ENCODE results near the gene GPATCH8. TPM values are rescaled to one million over a fixed set of nuclear protein-coding genes. Genes with fewer than 3 reads are reported as not detected.

GPATCH8 gene
- total RNA-seq, 1 donor from 2014 or later = 39.0 TPM

DNA sequence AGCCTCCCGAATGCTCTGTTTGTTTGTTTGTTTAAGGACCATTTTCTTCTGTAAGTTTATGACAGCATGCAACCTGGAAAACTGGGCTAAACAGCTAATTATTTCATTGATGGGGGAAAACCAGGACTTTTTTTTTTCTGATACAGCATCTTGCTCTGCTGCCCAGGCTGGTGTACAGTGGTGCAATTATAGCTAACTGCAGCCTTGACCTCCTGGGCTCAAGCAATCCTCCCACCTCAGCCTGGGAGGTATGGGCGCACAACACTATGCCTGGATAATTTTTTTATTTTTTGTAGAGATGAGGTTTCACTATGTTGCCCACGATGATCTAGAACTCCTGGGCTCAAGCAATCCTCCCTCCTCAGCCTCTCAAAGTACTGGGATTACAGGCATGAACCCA lies 37.3 kb downstream of the GPATCH8 start:
- TF ChIP-seq POLR2AphosphoS5 (IDR thresholded peaks at IDR 0.05; ENCODE audit: insufficient read depth in 1 of 2, low read depth in 1 of 2) = no peak
- TF ChIP-seq POLR2A (IDR thresholded peaks at IDR 0.05) = no peak
- TF ChIP-seq, protein P1, sequence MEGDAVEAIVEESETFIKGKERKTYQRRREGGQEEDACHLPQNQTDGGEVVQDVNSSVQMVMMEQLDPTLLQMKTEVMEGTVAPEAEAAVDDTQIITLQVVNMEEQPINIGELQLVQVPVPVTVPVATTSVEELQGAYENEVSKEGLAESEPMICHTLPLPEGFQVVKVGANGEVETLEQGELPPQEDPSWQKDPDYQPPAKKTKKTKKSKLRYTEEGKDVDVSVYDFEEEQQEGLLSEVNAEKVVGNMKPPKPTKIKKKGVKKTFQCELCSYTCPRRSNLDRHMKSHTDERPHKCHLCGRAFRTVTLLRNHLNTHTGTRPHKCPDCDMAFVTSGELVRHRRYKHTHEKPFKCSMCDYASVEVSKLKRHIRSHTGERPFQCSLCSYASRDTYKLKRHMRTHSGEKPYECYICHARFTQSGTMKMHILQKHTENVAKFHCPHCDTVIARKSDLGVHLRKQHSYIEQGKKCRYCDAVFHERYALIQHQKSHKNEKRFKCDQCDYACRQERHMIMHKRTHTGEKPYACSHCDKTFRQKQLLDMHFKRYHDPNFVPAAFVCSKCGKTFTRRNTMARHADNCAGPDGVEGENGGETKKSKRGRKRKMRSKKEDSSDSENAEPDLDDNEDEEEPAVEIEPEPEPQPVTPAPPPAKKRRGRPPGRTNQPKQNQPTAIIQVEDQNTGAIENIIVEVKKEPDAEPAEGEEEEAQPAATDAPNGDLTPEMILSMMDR (IDR thresholded peaks at IDR 0.05) = no peak
- H3K36me3 ChIP-seq = peaks cover 0 to 4% of the 10 kb centered on the region in 2 donors
- no peak overlapping the region for H3K27ac ChIP-seq
- H3K4me3 ChIP-seq = no peak overlapping the region
- no peaks in the 10 kb centered on the region for H3K27me3 ChIP-seq
- H3K9me3 ChIP-seq = no peaks in the 10 kb centered on the region
- no peak for DNase-seq (ENCODE audit: extremely low spot score in 2 of 2)
- intact Hi-C loops (cut with DNase I) = no loop called here
- peaks cover 7% of the 10 kb centered on the region for H3K4me1 ChIP-seq

DNA sequence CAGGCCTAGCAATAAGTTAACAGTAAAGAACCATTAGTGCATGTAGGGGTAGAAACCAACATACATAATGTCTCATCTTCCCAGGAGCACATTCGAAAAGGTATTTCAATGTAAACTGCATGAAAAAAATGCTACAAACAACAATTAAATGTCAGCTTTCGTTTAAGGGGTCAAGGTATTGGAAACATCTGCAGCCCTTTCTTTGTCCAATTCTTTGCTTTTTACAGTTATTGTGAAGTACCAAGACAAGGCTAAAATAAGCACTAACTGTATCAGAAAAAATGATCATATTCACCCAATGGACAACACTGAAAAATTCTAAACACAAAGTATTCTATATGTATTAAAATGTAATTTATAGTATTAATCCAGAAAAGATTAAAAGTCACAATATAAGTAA lies 37.9 kb downstream of the GPATCH8 start:
- peaks cover 7% of the 10 kb centered on the region for H3K4me1 ChIP-seq
- H3K4me3 ChIP-seq = no peak overlapping the region
- TF ChIP-seq, protein P1 (IDR thresholded peaks at IDR 0.05) = no peak
- no peak for TF ChIP-seq POLR2A (IDR thresholded peaks at IDR 0.05)
- no peak for TF ChIP-seq POLR2AphosphoS5 (IDR thresholded peaks at IDR 0.05; ENCODE audit: insufficient read depth in 1 of 2, low read depth in 1 of 2)
- intact Hi-C loops (cut with DNase I) = no loop called here
- no peak overlapping the region for H3K27ac ChIP-seq
- no peaks in the 10 kb centered on the region for H3K27me3 ChIP-seq
- DNase-seq (ENCODE audit: extremely low spot score in 2 of 2) = no peak
- H3K36me3 ChIP-seq = peaks cover 0 to 7% of the 10 kb centered on the region in 2 donors
- H3K9me3 ChIP-seq = no peaks in the 10 kb centered on the region

DNA sequence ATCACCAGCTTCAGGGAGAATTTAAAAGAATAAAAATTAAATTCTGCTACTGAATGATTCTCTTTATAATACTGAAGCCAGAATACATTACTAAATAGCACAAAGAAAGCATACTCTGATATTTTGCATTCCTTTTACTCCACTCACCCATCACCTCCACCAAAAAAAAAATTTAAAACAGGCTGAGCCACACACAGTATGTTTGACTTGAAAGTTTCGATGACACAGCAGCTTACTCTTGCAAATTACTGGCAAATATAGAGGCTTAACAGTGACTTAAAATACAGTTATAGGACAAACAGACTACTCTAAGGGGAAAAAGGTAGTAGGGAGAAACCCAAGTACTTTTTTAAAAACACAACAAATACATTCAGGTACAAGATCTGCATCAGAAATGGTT lies 39.2 kb downstream of the GPATCH8 start:
- no peaks in the 10 kb centered on the region for H3K27me3 ChIP-seq
- peaks cover 0 to 7% of the 10 kb centered on the region in 2 donors for H3K36me3 ChIP-seq
- no peaks in the 10 kb centered on the region for H3K9me3 ChIP-seq
- no peak for DNase-seq (ENCODE audit: extremely low spot score in 2 of 2)
- TF ChIP-seq POLR2AphosphoS5 (IDR thresholded peaks at IDR 0.05; ENCODE audit: insufficient read depth in 1 of 2, low read depth in 1 of 2) (no peak), POLR2A (IDR thresholded peaks at IDR 0.05) (no peak)
- TF ChIP-seq, protein P1 (IDR thresholded peaks at IDR 0.05) = no peak
- no peak overlapping the region for H3K4me3 ChIP-seq
- intact Hi-C loops (cut with DNase I) = no loop called here
- H3K27ac ChIP-seq = no peak overlapping the region
- peaks cover 7% of the 10 kb centered on the region for H3K4me1 ChIP-seq

DNA sequence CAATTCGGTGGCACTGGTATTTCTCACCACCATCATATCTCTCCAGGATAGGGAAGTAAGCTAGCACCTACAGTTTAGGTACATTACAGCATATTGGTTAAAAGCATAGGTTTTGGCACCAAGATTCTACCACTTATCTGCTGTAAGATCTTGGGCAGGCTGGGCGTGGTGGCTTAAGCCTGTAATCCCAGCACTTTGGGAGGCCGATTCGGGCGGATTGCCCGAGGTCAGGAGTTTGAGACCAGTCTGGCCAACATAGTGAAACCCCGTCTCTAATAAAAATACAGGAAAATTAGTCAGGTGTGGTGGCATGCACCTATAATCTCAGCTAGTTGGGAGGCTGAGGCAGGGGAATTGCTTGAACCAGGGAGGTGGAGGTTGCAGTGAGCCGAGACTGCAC lies 51.4 kb downstream of the GPATCH8 start:
- TF ChIP-seq POLR2AphosphoS5 (IDR thresholded peaks at IDR 0.05; ENCODE audit: insufficient read depth in 1 of 2, low read depth in 1 of 2) (no peak), POLR2A (IDR thresholded peaks at IDR 0.05) (no peak)
- TF ChIP-seq, protein P1 (IDR thresholded peaks at IDR 0.05) = no peak
- no peaks in the 10 kb centered on the region for H3K36me3 ChIP-seq
- no peaks in the 10 kb centered on the region for H3K9me3 ChIP-seq
- DNase-seq (ENCODE audit: extremely low spot score in 2 of 2) = no peak
- no peaks in the 10 kb centered on the region for H3K4me1 ChIP-seq
- no peak overlapping the region for H3K27ac ChIP-seq
- intact Hi-C loops (cut with DNase I) = no loop called here
- no peak overlapping the region for H3K4me3 ChIP-seq
- no peaks in the 10 kb centered on the region for H3K27me3 ChIP-seq

DNA sequence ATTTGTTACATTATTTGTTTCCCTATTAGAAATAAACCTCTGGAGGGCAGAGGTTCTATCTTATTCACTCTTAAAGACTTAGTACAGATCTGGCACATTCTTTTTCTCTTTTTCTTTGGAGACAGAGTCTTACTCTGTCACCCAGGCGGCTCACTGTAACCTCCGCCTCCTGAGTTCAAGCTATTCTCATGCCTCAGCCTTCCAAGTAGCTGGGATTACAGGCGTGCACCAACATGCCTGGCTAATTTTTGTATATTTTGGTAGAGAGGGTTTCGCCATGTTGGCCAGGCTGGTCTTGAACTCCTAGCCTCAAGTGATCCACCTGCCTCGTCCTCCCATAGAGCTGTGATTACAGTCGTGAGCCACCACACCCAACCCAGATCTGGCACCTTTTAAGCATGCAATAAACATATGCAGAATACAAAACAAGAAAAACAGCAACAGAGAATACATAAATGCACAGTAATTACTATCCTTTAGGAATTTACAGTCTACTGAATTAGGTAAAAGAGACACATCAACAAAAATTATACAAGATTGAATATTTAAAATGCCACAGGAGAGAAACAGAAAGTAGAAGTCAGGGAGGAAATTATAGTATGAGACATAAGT lies 52.1 kb downstream of the GPATCH8 start:
- no peaks in the 10 kb centered on the region for H3K9me3 ChIP-seq
- H3K4me1 ChIP-seq = no peaks in the 10 kb centered on the region
- no peak for DNase-seq (ENCODE audit: extremely low spot score in 2 of 2)
- no peak overlapping the region for H3K27ac ChIP-seq
- TF ChIP-seq POLR2A (IDR thresholded peaks at IDR 0.05) = no peak
- H3K27me3 ChIP-seq = no peaks in the 10 kb centered on the region
- intact Hi-C loops (cut with DNase I) = no loop called here
- H3K36me3 ChIP-seq = no peaks in the 10 kb centered on the region
- no peak overlapping the region for H3K4me3 ChIP-seq
